ENCODE measurements around the gene TRIM38. TPM values are rescaled to one million over a fixed set of nuclear protein-coding genes. Genes with fewer than 3 reads are reported as not detected.

The TRIM38 gene
- 15.8 to 17.1 TPM (median 15.9 TPM) in 3 replicates for total RNA-seq

DNA sequence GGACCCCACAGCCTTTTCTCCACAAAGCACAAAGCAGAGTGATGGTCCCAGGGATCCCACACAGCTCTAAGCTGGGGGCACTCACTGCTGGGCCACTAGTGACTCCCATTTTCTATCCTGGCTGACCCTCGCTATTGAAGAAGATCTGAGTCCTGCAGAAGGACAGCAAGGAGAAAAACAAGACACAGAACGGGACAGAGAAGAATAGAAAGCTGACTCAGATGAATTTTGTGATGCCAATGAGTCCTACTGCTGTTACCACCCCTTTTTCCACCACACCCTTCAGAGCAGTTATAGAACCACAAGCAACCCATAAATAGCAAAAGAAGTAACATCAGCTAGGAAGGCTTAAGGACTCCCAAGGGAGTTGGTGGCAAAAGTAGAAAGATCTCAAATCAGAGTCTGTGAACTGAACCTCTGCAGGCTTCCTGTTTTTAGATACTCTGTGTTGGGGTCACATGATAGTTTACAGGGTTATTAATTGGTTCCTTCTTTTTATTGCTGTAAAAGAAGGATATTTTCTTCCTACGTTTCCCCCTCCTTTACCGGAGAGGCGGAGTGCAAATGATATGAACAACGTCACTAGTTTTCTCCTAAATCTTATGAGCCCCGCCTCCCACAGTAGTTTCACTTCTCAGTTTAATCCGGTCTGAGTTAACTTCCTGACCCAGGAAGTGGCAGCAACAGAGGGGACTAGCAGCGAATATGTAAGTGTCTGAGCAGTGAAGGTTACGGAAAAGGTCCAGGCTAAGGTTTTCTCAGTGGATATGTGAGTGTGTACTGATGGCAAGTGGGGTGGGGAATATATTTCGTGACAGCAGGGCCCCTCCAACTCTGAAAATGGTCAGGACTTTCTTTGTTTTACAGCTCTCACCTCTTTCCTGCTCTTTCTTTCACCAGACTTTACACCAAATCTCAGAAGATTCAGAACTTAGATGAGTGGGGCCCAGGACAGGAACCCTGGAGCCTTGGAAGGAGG is at the start of gene TRIM38:
Gene TRIM38, plus strand, starts transcription at position 654 of the 979 bp plus-strand sequence. CDS start 3,721 bp downstream, outside the sequence.
- H3K27me3 Mint-ChIP-seq (ENCODE audit: low read depth): no peaks in the 10 kb centered on the region
- peaks cover 35% of the 10 kb centered on the region for H3K4me1 Mint-ChIP-seq
- H3K27ac Mint-ChIP-seq: peak within 1 kb of the TSS; percentile 99
- H3K36me3 Mint-ChIP-seq: peaks cover 17% of the 10 kb centered on the region
- DNase-seq (ENCODE audit: low spot score in 2 of 2, unreplicated experiment in 2 of 2): peak in 1 of 2 experiments; percentile 41
- peaks cover 28% of the 10 kb centered on the region for H3K9me3 Mint-ChIP-seq
- H3K4me3 Mint-ChIP-seq: peak within 1 kb of the TSS; percentile 87
- TF ChIP-seq, protein P1, sequence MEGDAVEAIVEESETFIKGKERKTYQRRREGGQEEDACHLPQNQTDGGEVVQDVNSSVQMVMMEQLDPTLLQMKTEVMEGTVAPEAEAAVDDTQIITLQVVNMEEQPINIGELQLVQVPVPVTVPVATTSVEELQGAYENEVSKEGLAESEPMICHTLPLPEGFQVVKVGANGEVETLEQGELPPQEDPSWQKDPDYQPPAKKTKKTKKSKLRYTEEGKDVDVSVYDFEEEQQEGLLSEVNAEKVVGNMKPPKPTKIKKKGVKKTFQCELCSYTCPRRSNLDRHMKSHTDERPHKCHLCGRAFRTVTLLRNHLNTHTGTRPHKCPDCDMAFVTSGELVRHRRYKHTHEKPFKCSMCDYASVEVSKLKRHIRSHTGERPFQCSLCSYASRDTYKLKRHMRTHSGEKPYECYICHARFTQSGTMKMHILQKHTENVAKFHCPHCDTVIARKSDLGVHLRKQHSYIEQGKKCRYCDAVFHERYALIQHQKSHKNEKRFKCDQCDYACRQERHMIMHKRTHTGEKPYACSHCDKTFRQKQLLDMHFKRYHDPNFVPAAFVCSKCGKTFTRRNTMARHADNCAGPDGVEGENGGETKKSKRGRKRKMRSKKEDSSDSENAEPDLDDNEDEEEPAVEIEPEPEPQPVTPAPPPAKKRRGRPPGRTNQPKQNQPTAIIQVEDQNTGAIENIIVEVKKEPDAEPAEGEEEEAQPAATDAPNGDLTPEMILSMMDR (IDR thresholded peaks at IDR 0.05; ENCODE audit: unreplicated experiment): no peak

GRCh38 chr6:25913741-25914140 is 48.9 kb upstream of the TRIM38 start:
- Mint-ChIP-seq H3K27ac (no peak overlapping the region), H3K4me3 (no peak overlapping the region), H3K9me3 (no peaks in the 10 kb centered on the region), H3K27me3 (ENCODE audit: low read depth) (peaks cover 20% of the 10 kb centered on the region), H3K36me3 (no peaks in the 10 kb centered on the region), H3K4me1 (no peaks in the 10 kb centered on the region)
- no peak for DNase-seq (ENCODE audit: low spot score in 2 of 2, unreplicated experiment in 2 of 2)
- TF ChIP-seq, protein P1 (IDR thresholded peaks at IDR 0.05; ENCODE audit: unreplicated experiment): no peak

GRCh38 chr6:25916330-25916729 is 46.3 kb upstream of the TRIM38 start:
- Mint-ChIP-seq H3K9me3 (no peaks in the 10 kb centered on the region), H3K4me3 (no peak overlapping the region), H3K27me3 (ENCODE audit: low read depth) (peaks cover 30% of the 10 kb centered on the region), H3K27ac (no peak overlapping the region), H3K4me1 (no peaks in the 10 kb centered on the region), H3K36me3 (no peaks in the 10 kb centered on the region)
- no peak for DNase-seq (ENCODE audit: low spot score in 2 of 2, unreplicated experiment in 2 of 2)
- TF ChIP-seq, protein P1 (IDR thresholded peaks at IDR 0.05; ENCODE audit: unreplicated experiment): no peak

- no peak overlapping the region for H3K4me3 Mint-ChIP-seq
- no peaks in the 10 kb centered on the region for H3K9me3 Mint-ChIP-seq
- TF ChIP-seq, protein P1 (IDR thresholded peaks at IDR 0.05; ENCODE audit: unreplicated experiment): no peak
- H3K36me3 Mint-ChIP-seq: no peaks in the 10 kb centered on the region
- no peaks in the 10 kb centered on the region for H3K4me1 Mint-ChIP-seq
- H3K27ac Mint-ChIP-seq: no peak overlapping the region
- no peak for DNase-seq (ENCODE audit: low spot score in 2 of 2, unreplicated experiment in 2 of 2)
- peaks cover 30% of the 10 kb centered on the region for H3K27me3 Mint-ChIP-seq (ENCODE audit: low read depth)
Observed at GRCh38 chr6:25916789-25917490, 45.7 kb upstream of the TRIM38 start.

DNA sequence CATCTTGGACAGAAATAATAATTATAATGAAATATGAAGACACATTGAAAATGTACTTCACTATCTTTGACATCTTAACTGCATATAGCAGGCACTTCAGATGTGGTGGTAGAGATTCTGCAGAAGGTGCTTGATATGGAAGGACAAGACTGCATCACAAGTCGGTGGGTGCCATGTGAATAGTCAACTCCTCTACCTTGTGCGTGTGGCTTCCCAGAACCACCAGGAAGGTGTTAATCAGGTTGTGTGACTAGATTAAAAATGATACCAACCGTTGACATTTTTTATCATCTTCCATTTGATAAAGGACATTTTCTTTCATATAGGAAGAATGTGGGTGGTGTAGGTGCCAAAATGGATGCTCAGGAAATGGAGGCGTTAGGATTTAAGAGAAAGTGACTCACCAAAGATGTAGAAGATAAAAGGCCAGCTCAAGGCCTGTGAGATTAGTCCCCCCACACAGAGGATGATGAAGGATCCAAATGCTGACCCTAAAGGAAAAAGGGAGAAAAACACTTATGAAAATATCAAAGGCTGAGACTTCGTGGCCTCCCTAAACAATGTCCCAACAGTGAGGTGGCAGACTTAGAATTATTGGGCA is 44.4 kb upstream of the TRIM38 start:
- Mint-ChIP-seq H3K36me3 (no peaks in the 10 kb centered on the region), H3K27ac (no peak overlapping the region)

More for the DNA sequence above, 44.4 kb upstream of the TRIM38 start:
- DNase-seq (ENCODE audit: low spot score in 2 of 2, unreplicated experiment in 2 of 2): no peak
- Mint-ChIP-seq H3K4me3 (no peak overlapping the region), H3K27me3 (ENCODE audit: low read depth) (peaks cover 31% of the 10 kb centered on the region), H3K9me3 (no peaks in the 10 kb centered on the region), H3K4me1 (no peaks in the 10 kb centered on the region)
- TF ChIP-seq, protein P1 (IDR thresholded peaks at IDR 0.05; ENCODE audit: unreplicated experiment): no peak
